Posterior vena cava (tissue), 2 donors: ENCODE data around the gene UBAC2. TPM values are rescaled to one million over a fixed set of nuclear protein-coding genes. Genes with fewer than 3 reads are reported as not detected.
"Not testable (repeated sequence)": the region's sequence is repeated elsewhere in the genome, so short reads cannot be mapped to it uniquely, and the experiment has no call there.

Experiments
- DNase-seq: peaks from one replicate; pipeline ENCODE4 v3.0.0-alpha.2; 2020; ENCODE audit warnings: low spot score
- intact Hi-C, 2 donors: fragments of 100-400 bp; cut with DNase I; formaldehyde crosslinking; loops; one replicate each; pipeline versions ENCODE4 v1.14.1 to v1.14.2; 2022 to 2023
- total RNA-seq, 2 donors: library from RNA; stranded (reverse); fragmentation: NEBNext Ultra II Directional; extraction: Animal tissue kit (Norgen Biotek cat#: 25700); gene quantifications; one replicate each; pipeline ENCODE4 v1.2.1, GENCODE V29; 2021
- donor health status: DM: yes; HTN: yes; CAD: no.
- donor health status: DM: yes; HTN: yes; CAD: no.

Gene UBAC2
- total RNA-seq, 2 donors from 2014 or later: 38.2 to 41.4 TPM

- intact Hi-C loops: no loop called here
- no peak for DNase-seq
Measured at GRCh38 chr13:99227909-99228688, 27.4 kb downstream of the UBAC2 start.

- DNase-seq: no peak
- intact Hi-C loops: no loop called here
Measured at GRCh38 chr13:99228737-99229691, 28.4 kb downstream of the UBAC2 start.

GRCh38 chr13:99230588-99230987 lies 29.9 kb downstream of the UBAC2 start:
- DNase-seq, intact Hi-C loops: not testable (repeated sequence)

- DNase-seq: no peak
- intact Hi-C loops: no loop called here
Measured at GRCh38 chr13:99230991-99231390, 30.3 kb downstream of the UBAC2 start.

GRCh38 chr13:99231721-99232120 lies 31.1 kb downstream of the UBAC2 start:
- intact Hi-C loops: no loop called here
- DNase-seq: no peak

- DNase-seq: no peak
- intact Hi-C loops: loop anchor here in 1 of 2 donors (1.0 kb wide), 1 partner anchor 26 kb away; no protein-coding TSS in a partner anchor
Measured at GRCh38 chr13:99237981-99238662, 37.5 kb downstream of the UBAC2 start.

GRCh38 chr13:99246100-99246499 lies 45.4 kb downstream of the UBAC2 start:
- intact Hi-C loops: no loop called here
- DNase-seq: no peak

GRCh38 chr13:99249178-99249577 lies 48.5 kb downstream of the UBAC2 start:
- DNase-seq, intact Hi-C loops: not testable (repeated sequence)

- intact Hi-C loops, DNase-seq: not testable (repeated sequence)
Measured at GRCh38 chr13:99249606-99250005, 49.0 kb downstream of the UBAC2 start.

- intact Hi-C loops: no loop called here
- DNase-seq: no peak
Measured at GRCh38 chr13:99250982-99251825, 50.5 kb downstream of the UBAC2 start.

- intact Hi-C loops: no loop called here
- no peak for DNase-seq
Measured at GRCh38 chr13:99251921-99252320, 51.3 kb downstream of the UBAC2 start.

GRCh38 chr13:99254830-99255229 lies 54.2 kb downstream of the UBAC2 start:
- DNase-seq: no peak
- intact Hi-C loops: no loop called here

- DNase-seq: no peak
Measured at GRCh38 chr13:99255271-99255670, 54.6 kb downstream of the UBAC2 start.

GRCh38 chr13:99256283-99256682 lies 55.6 kb downstream of the UBAC2 start:
- no peak for DNase-seq
- intact Hi-C loops: no loop called here

More at GRCh38 chr13:99255271-99255670, 54.6 kb downstream of the UBAC2 start:
- intact Hi-C loops: no loop called here

- intact Hi-C loops: no loop called here
- no peak for DNase-seq
Measured at GRCh38 chr13:99256709-99257108, 56.1 kb downstream of the UBAC2 start.

- intact Hi-C loops: no loop called here
- no peak for DNase-seq
Measured at GRCh38 chr13:99257291-99257690, 56.6 kb downstream of the UBAC2 start.

GRCh38 chr13:99258210-99258860 lies 57.7 kb downstream of the UBAC2 start, which contains the start of gene GPR18:
Gene GPR18, minus strand, starts transcription at chr13:99258379. Its CDS starts 2,507 bp downstream, at chr13:99255872.
- no peak for DNase-seq
- intact Hi-C loops: no loop called here

GRCh38 chr13:99258946-99259345 lies 58.3 kb downstream of the UBAC2 start:
- intact Hi-C loops: no loop called here
- no peak for DNase-seq
